Activated B cell treated with CpG ODN at 0.5 μM for 24 hours (primary cell): ENCODE results near the gene ZNF892. TPM values are rescaled to one million over a fixed set of nuclear protein-coding genes. Genes with fewer than 3 reads are reported as not detected.
"Not testable (repeated sequence)": the region's sequence is repeated elsewhere in the genome, so short reads cannot be mapped to it uniquely, and the experiment has no call there.

Experiments
- ATAC-seq: fragments of 200-7000 bp; cut with Tn5 transposase; one replicate; pipeline ENCODE4 v1.10.0; 2021; ENCODE audit warnings: low read depth, mild to moderate bottlenecking, moderate library complexity
- CTCF ChIA-PET: fragments of 350-600 bp; sonication (Branson Sonifier 250); formaldehyde crosslinking; loops from one replicate; lab custom pipeline; 2021; ENCODE audit warnings: antibody characterized with exemption; lab: Charles Lee
- POLR2A ChIA-PET: fragments of 350-600 bp; sonication (Branson Sonifier 250); formaldehyde crosslinking; loops from one replicate; lab custom pipeline; 2021; ENCODE audit warnings: antibody characterized with exemption; lab: Charles Lee
- DNase-seq: peaks from one replicate; pipeline ENCODE4 v3.0.0; 2022
- H3K27ac Mint-ChIP-seq: one replicate; pipeline ENCODE4 v1.8.0; 2020; ENCODE audit warnings: mixed read lengths
- H3K27me3 Mint-ChIP-seq: one replicate; pipeline ENCODE4 v1.8.0; 2021; ENCODE audit warnings: mixed read lengths
- H3K36me3 Mint-ChIP-seq: one replicate; pipeline ENCODE4 v1.8.0; 2021; ENCODE audit warnings: low read depth, mixed read lengths
- H3K4me1 Mint-ChIP-seq: one replicate; pipeline ENCODE4 v1.8.0; 2021; ENCODE audit warnings: mixed read lengths
- H3K4me3 Mint-ChIP-seq: one replicate; pipeline ENCODE4 v1.8.0; 2020; ENCODE audit warnings: mild to moderate bottlenecking, mixed read lengths
- H3K9me3 Mint-ChIP-seq: one replicate; pipeline ENCODE4 v1.8.0; 2020; ENCODE audit warnings: mixed read lengths
- intact Hi-C: fragments of 100-400 bp; cut with micrococcal nuclease; formaldehyde crosslinking; loops from one replicate; pipeline ENCODE4 v1.15.1; 2024
- total RNA-seq: library from RNA; stranded (reverse); gene quantifications from 2 replicates; pipeline ENCODE4 v1.2.3, GENCODE V29; 2022
- TF ChIP-seq, protein P1 (sequence below): fragments of 200-600 bp; IDR thresholded peaks from one replicate; pipeline ENCODE4 v1.8.0; 2022; ENCODE audit warnings: antibody characterized with exemption, mild to moderate bottlenecking

Gene ZNF892
- total RNA-seq, 1 donor from 2014 or later, result 4.3 TPM

GRCh38 chr2:95174031-95174542 is 33.2 kb upstream of the ZNF892 start:
- H3K36me3 Mint-ChIP-seq, result peaks cover 26% of the 10 kb centered on the region
- CTCF ChIA-PET, result no interaction called here
- POLR2A ChIA-PET, result interaction anchor here (1.2 kb wide), 1 partner anchor 9 kb away, joined by 3 read pairs; the partner anchor contains the start of gene ZNF2

GRCh38 chr2:95179451-95179850 is 27.9 kb upstream of the ZNF892 start:
- Mint-ChIP-seq H3K9me3 (peaks cover 28% of the 10 kb centered on the region), H3K4me3 (no peak overlapping the region), H3K27me3 (no peaks in the 10 kb centered on the region), H3K36me3 (peaks cover 75% of the 10 kb centered on the region), H3K4me1 (no peaks in the 10 kb centered on the region), H3K27ac (no peak overlapping the region)
- ATAC-seq (no peak), DNase-seq (no peak)
- TF ChIP-seq, protein P1, sequence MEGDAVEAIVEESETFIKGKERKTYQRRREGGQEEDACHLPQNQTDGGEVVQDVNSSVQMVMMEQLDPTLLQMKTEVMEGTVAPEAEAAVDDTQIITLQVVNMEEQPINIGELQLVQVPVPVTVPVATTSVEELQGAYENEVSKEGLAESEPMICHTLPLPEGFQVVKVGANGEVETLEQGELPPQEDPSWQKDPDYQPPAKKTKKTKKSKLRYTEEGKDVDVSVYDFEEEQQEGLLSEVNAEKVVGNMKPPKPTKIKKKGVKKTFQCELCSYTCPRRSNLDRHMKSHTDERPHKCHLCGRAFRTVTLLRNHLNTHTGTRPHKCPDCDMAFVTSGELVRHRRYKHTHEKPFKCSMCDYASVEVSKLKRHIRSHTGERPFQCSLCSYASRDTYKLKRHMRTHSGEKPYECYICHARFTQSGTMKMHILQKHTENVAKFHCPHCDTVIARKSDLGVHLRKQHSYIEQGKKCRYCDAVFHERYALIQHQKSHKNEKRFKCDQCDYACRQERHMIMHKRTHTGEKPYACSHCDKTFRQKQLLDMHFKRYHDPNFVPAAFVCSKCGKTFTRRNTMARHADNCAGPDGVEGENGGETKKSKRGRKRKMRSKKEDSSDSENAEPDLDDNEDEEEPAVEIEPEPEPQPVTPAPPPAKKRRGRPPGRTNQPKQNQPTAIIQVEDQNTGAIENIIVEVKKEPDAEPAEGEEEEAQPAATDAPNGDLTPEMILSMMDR, result no peak
- intact Hi-C loops, result no loop called here
- ChIA-PET POLR2A (no interaction called here), CTCF (no interaction called here)

More at GRCh38 chr2:95174031-95174542, 33.2 kb upstream of the ZNF892 start:
- DNase-seq, result no peak
- H3K27me3 Mint-ChIP-seq, result no peaks in the 10 kb centered on the region
- no peak overlapping the region for H3K27ac Mint-ChIP-seq
- no peak for ATAC-seq
- no peaks in the 10 kb centered on the region for H3K9me3 Mint-ChIP-seq
- intact Hi-C loops, result no loop called here
- no peak overlapping the region for H3K4me3 Mint-ChIP-seq
- H3K4me1 Mint-ChIP-seq, result no peaks in the 10 kb centered on the region
- TF ChIP-seq, protein P1, result no peak

GRCh38 chr2:95181774-95182173 is 25.5 kb upstream of the ZNF892 start:
- TF ChIP-seq, protein P1, result no peak
- Mint-ChIP-seq H3K36me3 (peaks cover 70% of the 10 kb centered on the region), H3K4me1 (no peaks in the 10 kb centered on the region), H3K27me3 (no peaks in the 10 kb centered on the region), H3K4me3 (no peak overlapping the region), H3K9me3 (peaks cover 28% of the 10 kb centered on the region), H3K27ac (no peak overlapping the region)
- DNase-seq, result no peak
- intact Hi-C loops, result no loop called here
- ChIA-PET CTCF (no interaction called here), POLR2A (no interaction called here)
- no peak for ATAC-seq

DNA sequence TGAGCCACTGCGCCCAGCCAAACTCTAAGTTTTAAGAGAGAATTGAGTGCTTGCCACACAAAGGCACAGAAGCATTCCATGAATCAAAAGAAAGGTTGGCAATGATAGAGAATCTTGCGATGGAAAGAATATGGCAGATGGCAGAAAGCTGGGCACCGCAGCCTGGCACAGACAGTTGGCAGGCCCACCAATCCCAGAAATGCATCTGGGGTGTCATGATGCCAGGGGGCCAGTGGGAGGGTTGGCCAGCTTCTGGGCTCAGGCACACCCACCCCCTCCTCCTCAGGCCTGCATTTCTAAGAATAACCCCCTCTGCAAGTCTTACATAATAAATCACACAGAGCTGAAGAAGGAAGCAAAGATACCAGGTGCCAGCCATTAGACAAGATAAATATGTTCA is 22.1 kb upstream of the ZNF892 start:
- DNase-seq (no peak), ATAC-seq (no peak)
- intact Hi-C loops, result no loop called here
- H3K27me3 Mint-ChIP-seq, result peaks cover 3% of the 10 kb centered on the region
- TF ChIP-seq, protein P1, result no peak
- peaks cover 20% of the 10 kb centered on the region for H3K9me3 Mint-ChIP-seq
- H3K4me3 Mint-ChIP-seq, result no peak overlapping the region
- POLR2A ChIA-PET, result no interaction called here
- H3K4me1 Mint-ChIP-seq, result no peaks in the 10 kb centered on the region
- CTCF ChIA-PET, result no interaction called here
- peaks cover 40% of the 10 kb centered on the region for H3K36me3 Mint-ChIP-seq
- H3K27ac Mint-ChIP-seq, result no peak overlapping the region

GRCh38 chr2:95185973-95186372 is 21.3 kb upstream of the ZNF892 start:
- Mint-ChIP-seq H3K9me3 (peaks cover 16% of the 10 kb centered on the region), H3K27me3 (peaks cover 4% of the 10 kb centered on the region), H3K36me3 (peaks cover 32% of the 10 kb centered on the region), H3K4me3 (no peak overlapping the region), H3K4me1 (no peaks in the 10 kb centered on the region), H3K27ac (no peak overlapping the region)
- TF ChIP-seq, protein P1, result no peak
- CTCF ChIA-PET, result no interaction called here
- intact Hi-C loops, result no loop called here
- DNase-seq (no peak), ATAC-seq (no peak)
- POLR2A ChIA-PET, result no interaction called here

GRCh38 chr2:95192956-95193355 is 14.4 kb upstream of the ZNF892 start:
- ATAC-seq, H3K27ac Mint-ChIP-seq, H3K36me3 Mint-ChIP-seq, CTCF ChIA-PET, H3K9me3 Mint-ChIP-seq, H3K4me1 Mint-ChIP-seq, POLR2A ChIA-PET, H3K4me3 Mint-ChIP-seq: not testable (repeated sequence)
- peaks cover 24% of the 10 kb centered on the region for H3K27me3 Mint-ChIP-seq
- peak; percentile 31 for DNase-seq
- intact Hi-C loops, result loop anchor here (1.0 to 5.0 kb wide), 2 partner anchors 14 to 534 kb away; partner anchors contain the start of gene ZNF892
